H1 (cell line): Measurements from ENCODE around the gene SLC25A45.

Source experiments
- ATF3 ChIP-seq: IDR thresholded peaks from 2 replicates; pipeline ENCODE4 v1.6.1; 2011; ENCODE audit warnings: low read depth, mild to moderate bottlenecking, low read length; ENCODE audit not compliant: insufficient read depth
- CHD1 ChIP-seq: IDR thresholded peaks from 2 replicates; pipeline ENCODE4 v1.6.1; 2012; ENCODE audit warnings: low read depth, low read length, improper control_type of control experiment
- CHD2 ChIP-seq: IDR thresholded peaks from 2 replicates; pipeline ENCODE4 v1.6.1; 2012; ENCODE audit warnings: low read length, improper control_type of control experiment
- EZH2 ChIP-seq: fragments of 200-600 bp; sonication (generic); IDR thresholded peaks from 2 replicates; pipeline ENCODE4 v1.7.1; 2012; ENCODE audit warnings: low read depth, mild to moderate bottlenecking, moderate library complexity, low read length, inconsistent platforms; ENCODE audit not compliant: severe bottlenecking
- JUN ChIP-seq: IDR thresholded peaks from 2 replicates; pipeline ENCODE4 v1.6.1; 2011; ENCODE audit warnings: low read depth, mild to moderate bottlenecking, improper control_type of control experiment, low read length
- KDM5A ChIP-seq: fragments of 200-600 bp; IDR thresholded peaks from 2 replicates; pipeline ENCODE4 v1.7.1; 2012; ENCODE audit warnings: mild to moderate bottlenecking, low read length, inconsistent platforms, mixed read lengths
- POLR2A ChIP-seq, 2 experiments: IDR thresholded peaks; 1 replicate in 1 of 2; 2 replicates in 1 of 2; pipeline ENCODE4 v1.6.1; 2011; ENCODE audit warnings: low read depth in 2 of 2, low read length in 2 of 2, mild to moderate bottlenecking in 2 of 2; ENCODE audit errors: control extremely low read depth in 1 of 2
- POLR2AphosphoS5 ChIP-seq: IDR thresholded peaks from 2 replicates; pipeline ENCODE4 v1.6.1; 2011; ENCODE audit warnings: low read depth, low read length
- SAP30 ChIP-seq: fragments of 300-600 bp; sonication (generic); IDR thresholded peaks from 2 replicates; pipeline ENCODE4 v1.7.1; 2012; ENCODE audit warnings: low read length, moderate library complexity, mild to moderate bottlenecking, inconsistent platforms; ENCODE audit not compliant: insufficient read depth, insufficient replicate concordance
- SIX5 ChIP-seq: IDR thresholded peaks from 2 replicates; pipeline ENCODE4 v1.6.1; 2011; ENCODE audit warnings: mild to moderate bottlenecking, low read depth, low read length
- USF2 ChIP-seq: IDR thresholded peaks from 2 replicates; pipeline ENCODE4 v1.6.1; 2011; ENCODE audit warnings: low read length, improper control_type of control experiment
- TF ChIP-seq, protein P1 (sequence below), 3 experiments: IDR thresholded peaks; 1 replicate in 2 of 3; 2 replicates in 1 of 3; pipeline versions ENCODE4 v1.5.1 to v1.6.1; 2011; ENCODE audit warnings: low read length in 3 of 3, mild to moderate bottlenecking in 3 of 3, inconsistent platforms in 2 of 3, low read depth in 1 of 3, moderate library complexity in 1 of 3; ENCODE audit not compliant: insufficient read depth in 1 of 3; ENCODE audit errors: control extremely low read depth in 1 of 3

GRCh38 chr11:65431451-65432099 is 49.1 kb upstream of the SLC25A45 start:
- TF ChIP-seq USF2 (no peak), SAP30 (no peak), KDM5A (no peak), POLR2A (IDR thresholded peaks at IDR 0.05; ENCODE audit: control extremely low read depth in 1 of 2, low read depth in 2 of 2, low read length in 2 of 2) (no peak), CHD2 (no peak), EZH2 (no peak), JUN (no peak), ATF3 (no peak), SIX5 (no peak), CHD1 (no peak), POLR2AphosphoS5 (no peak)
- TF ChIP-seq, protein P1, sequence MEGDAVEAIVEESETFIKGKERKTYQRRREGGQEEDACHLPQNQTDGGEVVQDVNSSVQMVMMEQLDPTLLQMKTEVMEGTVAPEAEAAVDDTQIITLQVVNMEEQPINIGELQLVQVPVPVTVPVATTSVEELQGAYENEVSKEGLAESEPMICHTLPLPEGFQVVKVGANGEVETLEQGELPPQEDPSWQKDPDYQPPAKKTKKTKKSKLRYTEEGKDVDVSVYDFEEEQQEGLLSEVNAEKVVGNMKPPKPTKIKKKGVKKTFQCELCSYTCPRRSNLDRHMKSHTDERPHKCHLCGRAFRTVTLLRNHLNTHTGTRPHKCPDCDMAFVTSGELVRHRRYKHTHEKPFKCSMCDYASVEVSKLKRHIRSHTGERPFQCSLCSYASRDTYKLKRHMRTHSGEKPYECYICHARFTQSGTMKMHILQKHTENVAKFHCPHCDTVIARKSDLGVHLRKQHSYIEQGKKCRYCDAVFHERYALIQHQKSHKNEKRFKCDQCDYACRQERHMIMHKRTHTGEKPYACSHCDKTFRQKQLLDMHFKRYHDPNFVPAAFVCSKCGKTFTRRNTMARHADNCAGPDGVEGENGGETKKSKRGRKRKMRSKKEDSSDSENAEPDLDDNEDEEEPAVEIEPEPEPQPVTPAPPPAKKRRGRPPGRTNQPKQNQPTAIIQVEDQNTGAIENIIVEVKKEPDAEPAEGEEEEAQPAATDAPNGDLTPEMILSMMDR (IDR thresholded peaks at IDR 0.05; ENCODE audit: control extremely low read depth in 1 of 3, insufficient read depth in 1 of 3, low read depth in 1 of 3, low read length in 3 of 3), result no peak
